ENCODE results near the gene ASXL1. TPM values are rescaled to one million over a fixed set of nuclear protein-coding genes. Genes with fewer than 3 reads are reported as not detected.
"Not testable (repeated sequence)": the region's sequence is repeated elsewhere in the genome, so short reads cannot be mapped to it uniquely, and the experiment has no call there.

The ASXL1 gene
- total and polyA plus RNA-seq, 4 experiments from 2014 or later = 8.8 to 127 (median 73.1) TPM

DNA sequence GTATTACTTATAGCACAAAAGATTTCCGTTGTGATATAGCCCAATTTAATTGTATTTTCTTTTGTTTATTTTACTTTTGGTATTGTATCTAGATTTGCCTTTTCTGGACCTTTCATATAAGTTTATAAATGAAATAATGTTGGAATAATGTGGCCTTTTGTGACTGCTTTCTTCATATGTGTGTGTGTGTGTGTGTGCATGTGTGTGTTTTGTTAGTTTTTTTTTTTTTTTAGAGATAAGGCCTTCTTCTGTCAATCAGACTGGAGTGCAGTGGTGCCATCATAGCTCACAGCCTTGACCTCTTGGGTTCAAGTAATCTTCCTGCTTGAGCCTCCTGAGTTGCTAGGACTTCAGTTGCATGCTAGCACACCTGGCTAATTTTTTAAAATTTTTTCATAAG lies 37.8 kb upstream of the ASXL1 start:
- Histone ChIP-seq H3K27me3 (ENCODE audit: insufficient read depth, low read length) (no peaks in the 10 kb centered on the region), H3K4me1 (ENCODE audit: insufficient read depth, low read length) (no peaks in the 10 kb centered on the region), H3K27ac (ENCODE audit: low read depth, low read length) (no peak overlapping the region), H3K4me3 (ENCODE audit: low read length in 2 of 2) (no peak overlapping the region), H3K36me3 (ENCODE audit: insufficient read depth, low read length) (no peaks in the 10 kb centered on the region), H3K9me3 (ENCODE audit: control insufficient read depth in 1 of 2, low read length in 2 of 2) (no peaks in the 10 kb centered on the region)
- Mint-ChIP-seq H3K36me3 (peaks cover 25 to 43% of the 10 kb centered on the region in 2 donors), H3K9me3 (no peaks in the 10 kb centered on the region), H3K27ac (peak overlapping the region in 3 of 7 donors; percentile 22 to 68 (median 37)), H3K27me3 (no peaks in the 10 kb centered on the region), H3K4me1 (peaks cover 0 to 3% (median under 1%) of the 10 kb centered on the region in 4 donors), H3K4me3 (no peak overlapping the region)
- CTCF ChIA-PET (ENCODE audit: partially characterized antibody) = no interaction called here
- DNase-seq = no peak
- POLR2A ChIA-PET (ENCODE audit: partially characterized antibody) = no interaction called here
- intact Hi-C loops (cut with micrococcal nuclease) = no loop called here

DNA sequence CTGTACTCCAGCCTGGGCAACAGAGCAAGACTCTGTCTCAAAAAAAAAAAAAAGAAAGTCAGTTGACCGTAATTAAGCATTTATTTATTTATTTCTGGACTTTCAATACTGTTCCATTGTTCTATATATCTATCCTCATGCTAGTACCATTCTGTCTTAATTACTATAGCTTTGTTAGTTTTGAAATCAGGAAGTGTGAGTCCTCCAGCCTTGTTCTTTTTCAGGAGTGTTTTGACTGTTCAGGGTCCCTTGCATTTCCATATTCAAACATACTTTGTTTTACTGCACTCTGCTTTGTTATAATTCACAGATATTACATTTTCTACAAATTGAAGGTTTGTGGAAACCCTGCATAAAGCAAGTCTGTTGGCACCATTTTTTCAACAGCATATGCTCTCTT lies 36.7 kb upstream of the ASXL1 start:
- H3K27me3 ChIP-seq (ENCODE audit: insufficient read depth, low read length) = no peaks in the 10 kb centered on the region
- no peak overlapping the region for H3K4me3 ChIP-seq (ENCODE audit: low read length in 2 of 2)
- intact Hi-C loops (cut with micrococcal nuclease) = no loop called here
- Mint-ChIP-seq H3K4me1 (peaks cover 0 to 3% (median 0%) of the 10 kb centered on the region in 4 donors), H3K9me3 (no peaks in the 10 kb centered on the region), H3K4me3 (no peak overlapping the region), H3K27ac (peak overlapping the region in 2 of 7 donors; percentile 14 to 48), H3K36me3 (peaks cover 21 to 39% of the 10 kb centered on the region in 2 donors), H3K27me3 (no peaks in the 10 kb centered on the region)
- H3K27ac ChIP-seq (ENCODE audit: low read depth, low read length) = no peak overlapping the region
- ChIA-PET CTCF (ENCODE audit: partially characterized antibody) (no interaction called here), POLR2A (ENCODE audit: partially characterized antibody) (interaction anchor here (0.6 kb wide), 1 partner anchor 36 kb away, joined by 3 read pairs; no protein-coding TSS in a partner anchor)
- H3K9me3 ChIP-seq (ENCODE audit: control insufficient read depth in 1 of 2, low read length in 2 of 2) = no peaks in the 10 kb centered on the region
- no peaks in the 10 kb centered on the region for H3K36me3 ChIP-seq (ENCODE audit: insufficient read depth, low read length)
- DNase-seq = no peak
- no peaks in the 10 kb centered on the region for H3K4me1 ChIP-seq (ENCODE audit: insufficient read depth, low read length)

DNA sequence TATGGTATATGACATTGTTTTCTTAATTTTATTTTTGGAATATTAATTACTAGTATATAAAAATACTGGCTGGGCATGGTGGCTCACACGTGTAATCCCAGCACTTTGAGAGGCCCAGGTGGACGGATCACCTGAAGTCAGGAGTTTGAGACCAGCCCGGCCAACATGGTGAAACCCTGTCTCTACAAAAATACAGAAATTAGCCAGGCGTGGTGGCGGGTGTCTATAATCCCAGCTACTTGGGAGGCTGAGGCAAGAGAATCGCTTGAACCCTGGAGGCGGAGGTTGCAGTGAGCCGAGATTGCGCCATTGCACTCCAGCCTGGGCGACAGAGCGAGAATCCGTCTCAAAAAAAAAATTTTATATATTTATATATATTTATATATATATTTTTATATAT lies 35.9 kb upstream of the ASXL1 start:
- H3K4me3 Mint-ChIP-seq; H3K4me1 ChIP-seq (ENCODE audit: insufficient read depth, low read length); POLR2A ChIA-PET (ENCODE audit: partially characterized antibody); DNase-seq; H3K9me3 Mint-ChIP-seq; H3K9me3 ChIP-seq (ENCODE audit: control insufficient read depth in 1 of 2, low read length in 2 of 2); H3K36me3 ChIP-seq (ENCODE audit: insufficient read depth, low read length); H3K4me3 ChIP-seq (ENCODE audit: low read length in 2 of 2); H3K27me3 ChIP-seq (ENCODE audit: insufficient read depth, low read length); intact Hi-C loops (cut with micrococcal nuclease); H3K4me1 Mint-ChIP-seq; CTCF ChIA-PET (ENCODE audit: partially characterized antibody); H3K27me3 Mint-ChIP-seq; H3K27ac ChIP-seq (ENCODE audit: low read depth, low read length): not testable (repeated sequence)
- H3K27ac Mint-ChIP-seq = peak overlapping the region in 1 of 7 donors; percentile 14
- peaks cover 24 to 39% of the 10 kb centered on the region in 2 donors for H3K36me3 Mint-ChIP-seq

- H3K36me3 ChIP-seq (ENCODE audit: insufficient read depth, low read length); DNase-seq; H3K27me3 Mint-ChIP-seq; POLR2A ChIA-PET (ENCODE audit: partially characterized antibody); H3K4me1 Mint-ChIP-seq; H3K9me3 ChIP-seq (ENCODE audit: control insufficient read depth in 1 of 2, low read length in 2 of 2); H3K4me1 ChIP-seq (ENCODE audit: insufficient read depth, low read length); CTCF ChIA-PET (ENCODE audit: partially characterized antibody); H3K9me3 Mint-ChIP-seq; H3K27ac ChIP-seq (ENCODE audit: low read depth, low read length); intact Hi-C loops (cut with micrococcal nuclease); H3K27me3 ChIP-seq (ENCODE audit: insufficient read depth, low read length); H3K4me3 ChIP-seq (ENCODE audit: low read length in 2 of 2); H3K4me3 Mint-ChIP-seq: not testable (repeated sequence)
- peak overlapping the region in 1 of 7 donors; percentile 23 for H3K27ac Mint-ChIP-seq
- H3K36me3 Mint-ChIP-seq = peaks cover 19 to 38% of the 10 kb centered on the region in 2 donors
Measured at GRCh38 chr20:32323761-32324160, 34.4 kb upstream of the ASXL1 start.

- no peaks in the 10 kb centered on the region for H3K27me3 ChIP-seq (ENCODE audit: insufficient read depth, low read length)
- H3K4me3 Mint-ChIP-seq = no peak overlapping the region
- no peaks in the 10 kb centered on the region for H3K4me1 ChIP-seq (ENCODE audit: insufficient read depth, low read length)
- peaks cover 0 to 1% (median 0%) of the 10 kb centered on the region in 4 donors for H3K4me1 Mint-ChIP-seq
- H3K27ac Mint-ChIP-seq = peak overlapping the region in 3 of 7 donors; percentile 1 to 24 (median 3)
- H3K27me3 Mint-ChIP-seq = no peaks in the 10 kb centered on the region
- no peaks in the 10 kb centered on the region for H3K9me3 Mint-ChIP-seq
- no peak overlapping the region for H3K27ac ChIP-seq (ENCODE audit: low read depth, low read length)
- POLR2A ChIA-PET (ENCODE audit: partially characterized antibody) = no interaction called here
- no peak overlapping the region for H3K4me3 ChIP-seq (ENCODE audit: low read length in 2 of 2)
- no peak for DNase-seq
- H3K36me3 ChIP-seq (ENCODE audit: insufficient read depth, low read length) = peaks cover 11% of the 10 kb centered on the region
- peaks cover 26 to 42% of the 10 kb centered on the region in 2 donors for H3K36me3 Mint-ChIP-seq
- CTCF ChIA-PET (ENCODE audit: partially characterized antibody) = interaction anchor here (0.7 kb wide), 1 partner anchor 452 kb away, joined by 5 read pairs; no protein-coding TSS in a partner anchor
- H3K9me3 ChIP-seq (ENCODE audit: control insufficient read depth in 1 of 2, low read length in 2 of 2) = no peaks in the 10 kb centered on the region
- intact Hi-C loops (cut with micrococcal nuclease) = no loop called here
Measured at GRCh38 chr20:32325706-32326503, 32.2 kb upstream of the ASXL1 start.

DNA sequence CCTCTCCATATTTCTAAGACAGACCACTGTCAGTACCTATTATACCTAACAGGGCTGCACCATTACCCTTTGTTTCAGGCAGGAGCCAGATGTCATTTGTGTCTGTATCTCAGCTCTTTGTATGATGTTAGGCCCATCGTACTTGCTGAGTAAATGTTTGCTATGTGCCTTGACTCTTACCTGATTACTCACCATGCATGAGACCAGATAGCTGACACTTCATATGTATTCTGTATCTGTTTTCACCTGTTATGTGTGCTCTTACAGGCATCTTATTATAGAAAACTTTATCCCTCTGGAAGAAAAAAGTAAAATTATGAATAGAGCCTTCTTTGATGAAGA lies 31.7 kb upstream of the ASXL1 start:
- no peak overlapping the region for H3K4me3 Mint-ChIP-seq
- peaks cover 12% of the 10 kb centered on the region for H3K36me3 ChIP-seq (ENCODE audit: insufficient read depth, low read length)
- H3K27me3 Mint-ChIP-seq = no peaks in the 10 kb centered on the region
- H3K4me1 ChIP-seq (ENCODE audit: insufficient read depth, low read length) = no peaks in the 10 kb centered on the region
- no peak overlapping the region for H3K4me3 ChIP-seq (ENCODE audit: low read length in 2 of 2)
- ChIA-PET POLR2A (ENCODE audit: partially characterized antibody) (no interaction called here), CTCF (ENCODE audit: partially characterized antibody) (no interaction called here)
- peak overlapping the region in 2 of 7 donors; percentile 5 to 24 for H3K27ac Mint-ChIP-seq
- H3K9me3 ChIP-seq (ENCODE audit: control insufficient read depth in 1 of 2, low read length in 2 of 2) = no peaks in the 10 kb centered on the region
- H3K9me3 Mint-ChIP-seq = no peaks in the 10 kb centered on the region
- peaks cover 30 to 41% of the 10 kb centered on the region in 2 donors for H3K36me3 Mint-ChIP-seq
- no peak for DNase-seq
- H3K4me1 Mint-ChIP-seq = no peaks in the 10 kb centered on the region
- intact Hi-C loops (cut with micrococcal nuclease) = no loop called here
- no peak overlapping the region for H3K27ac ChIP-seq (ENCODE audit: low read depth, low read length)
- no peaks in the 10 kb centered on the region for H3K27me3 ChIP-seq (ENCODE audit: insufficient read depth, low read length)

DNA sequence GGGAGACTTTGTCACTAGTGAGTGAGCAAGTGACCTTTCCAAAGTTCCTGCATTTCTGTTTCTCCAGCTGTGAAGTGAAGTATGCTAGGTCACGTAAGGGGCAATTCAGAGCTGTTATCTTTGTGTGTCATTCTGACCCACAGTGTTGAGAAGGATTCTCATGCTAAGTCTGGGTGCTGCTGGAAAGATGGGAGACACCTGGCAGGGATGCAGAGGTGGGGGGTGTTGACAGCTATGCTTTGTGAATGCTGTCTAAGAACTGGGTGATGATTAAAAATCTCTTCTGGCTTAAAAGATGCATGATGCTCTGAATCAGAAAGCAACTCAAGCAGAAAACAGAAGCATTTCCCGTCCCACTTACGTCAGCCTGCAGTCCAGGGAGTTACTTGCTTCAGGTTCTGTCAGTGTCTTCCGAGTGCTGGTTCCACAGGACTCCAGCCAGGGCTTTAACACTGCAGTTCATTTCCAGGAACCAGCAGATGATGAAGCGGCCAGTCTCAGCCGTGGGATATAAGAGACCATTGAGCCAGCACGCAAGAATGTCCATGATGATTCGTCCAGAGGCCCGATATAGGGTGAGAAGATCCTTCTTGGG lies 30.9 kb upstream of the ASXL1 start:
- intact Hi-C loops (cut with micrococcal nuclease) = no loop called here
- no peak for DNase-seq
- ChIA-PET CTCF (ENCODE audit: partially characterized antibody) (no interaction called here), POLR2A (ENCODE audit: partially characterized antibody) (no interaction called here)
- Histone ChIP-seq H3K27ac (ENCODE audit: low read depth, low read length) (no peak overlapping the region), H3K27me3 (ENCODE audit: insufficient read depth, low read length) (no peaks in the 10 kb centered on the region), H3K4me1 (ENCODE audit: insufficient read depth, low read length) (no peaks in the 10 kb centered on the region), H3K36me3 (ENCODE audit: insufficient read depth, low read length) (peaks cover 12% of the 10 kb centered on the region), H3K4me3 (ENCODE audit: low read length in 2 of 2) (no peak overlapping the region), H3K9me3 (ENCODE audit: control insufficient read depth in 1 of 2, low read length in 2 of 2) (no peaks in the 10 kb centered on the region)
- Mint-ChIP-seq H3K36me3 (peaks cover 37 to 44% of the 10 kb centered on the region in 2 donors), H3K4me1 (peaks cover 0 to 3% (median 1%) of the 10 kb centered on the region in 4 donors), H3K27ac (peak overlapping the region in 3 of 7 donors; percentile 11 to 55 (median 37)), H3K9me3 (no peaks in the 10 kb centered on the region), H3K27me3 (no peaks in the 10 kb centered on the region), H3K4me3 (no peak overlapping the region)

All from CD4-positive, alpha-beta memory T cell (primary cell).